Measurements from ENCODE around the gene DOCK2.

GRCh38 chr5:169590602-169591001 is 46.5 kb upstream of the DOCK2 start:
- no peak for TF ChIP-seq POLR2AphosphoS2 (conservative IDR thresholded peaks at IDR 0.05; ENCODE audit: low read length)
- no peak for TF ChIP-seq RFX5 (IDR thresholded peaks at IDR 0.05)
- TF ChIP-seq FOXS1 (CRISPR knock-in tag; IDR thresholded peaks at IDR 0.05) = no peak
- TF ChIP-seq POLR2A (IDR thresholded peaks at IDR 0.05; ENCODE audit: low read length) = no peak
- TF ChIP-seq EP300 (IDR thresholded peaks at IDR 0.05) = no peak
- no peak for TF ChIP-seq CTCF (IDR thresholded peaks at IDR 0.05)
- TF ChIP-seq E2F6 (IDR thresholded peaks at IDR 0.05; ENCODE audit: borderline replicate concordance, low read depth) = no peak
- TF ChIP-seq MAZ (IDR thresholded peaks at IDR 0.05; ENCODE audit: borderline replicate concordance, low read depth, low read length) = no peak
- no peak for TF ChIP-seq NR3C1 (IDR thresholded peaks at IDR 0.05)
- no peak for TF ChIP-seq RAD21 (conservative IDR thresholded peaks at IDR 0.05 in 1 of 2, IDR thresholded peaks at IDR 0.05 in 1 of 2)
- no peak for TF ChIP-seq PBX3 (IDR thresholded peaks at IDR 0.05)
- TF ChIP-seq, protein P1, sequence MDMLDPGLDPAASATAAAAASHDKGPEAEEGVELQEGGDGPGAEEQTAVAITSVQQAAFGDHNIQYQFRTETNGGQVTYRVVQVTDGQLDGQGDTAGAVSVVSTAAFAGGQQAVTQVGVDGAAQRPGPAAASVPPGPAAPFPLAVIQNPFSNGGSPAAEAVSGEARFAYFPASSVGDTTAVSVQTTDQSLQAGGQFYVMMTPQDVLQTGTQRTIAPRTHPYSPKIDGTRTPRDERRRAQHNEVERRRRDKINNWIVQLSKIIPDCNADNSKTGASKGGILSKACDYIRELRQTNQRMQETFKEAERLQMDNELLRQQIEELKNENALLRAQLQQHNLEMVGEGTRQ (IDR thresholded peaks at IDR 0.05) = no peak

Data from A549 (cell line).